Inflammatory macrophage (primary cell): ENCODE results near the gene FRS3.

Experiments used
- DNase-seq, 2 donors: peaks; one replicate each; pipeline ENCODE4 v3.0.0-alpha.2; 2020 to 2022

Gene FRS3

GRCh38 chr6:41728073-41728936 is 51.4 kb downstream of the FRS3 start:
- DNase-seq: no peak

- DNase-seq: no peak
These were observed 52.0 kb downstream of the FRS3 start for GRCh38 chr6:41727705-41728072.

- no peak for DNase-seq
These were observed 52.8 kb downstream of the FRS3 start for GRCh38 chr6:41726876-41727275.

- no peak for DNase-seq
These were observed 54.9 kb downstream of the FRS3 start for GRCh38 chr6:41724586-41725501.

- no peak for DNase-seq
These were observed 55.5 kb downstream of the FRS3 start for GRCh38 chr6:41724228-41724580.

- DNase-seq: peak; percentile 96 to 98
These were observed 56.0 kb downstream of the FRS3 start for GRCh38 chr6:41723530-41724227.

GRCh38 chr6:41722969-41723529 is 56.7 kb downstream of the FRS3 start:
- DNase-seq: peak in 1 of 2 donors; percentile 44

GRCh38 chr6:41721414-41721813 is 58.3 kb downstream of the FRS3 start:
- no peak for DNase-seq

- no peak for DNase-seq
These were observed 58.9 kb downstream of the FRS3 start for GRCh38 chr6:41720783-41721182.

GRCh38 chr6:41720262-41720620 is 59.5 kb downstream of the FRS3 start:
- DNase-seq: peak; percentile 76 to 94
